IPS-20b (cell line): Measurements from ENCODE around the gene EML4.
"Not testable (repeated sequence)": the region's sequence is repeated elsewhere in the genome, so short reads cannot be mapped to it uniquely, and the experiment has no call there.

Experiments
- H3K27ac ChIP-seq: one replicate; pipeline ENCODE4 v1.5.1; 2013; ENCODE audit warnings: low read length
- H3K27me3 ChIP-seq: 2 replicates; pipeline ENCODE4 v1.6.1; 2013; ENCODE audit warnings: mild to moderate bottlenecking, low read length, inconsistent platforms; ENCODE audit not compliant: insufficient read depth
- H3K36me3 ChIP-seq: 2 replicates; pipeline ENCODE4 v1.6.1; 2013; ENCODE audit warnings: low read depth, mild to moderate bottlenecking, inconsistent platforms, low read length, moderate library complexity; ENCODE audit not compliant: insufficient read depth
- H3K4me1 ChIP-seq: 2 replicates; pipeline ENCODE4 v1.6.1; 2013; ENCODE audit warnings: mild to moderate bottlenecking, control low read depth, inconsistent platforms, low read length, moderate library complexity; ENCODE audit not compliant: insufficient read depth
- H3K4me3 ChIP-seq: 2 replicates; pipeline ENCODE4 v1.5.1; 2013; ENCODE audit warnings: mild to moderate bottlenecking, low read length, inconsistent platforms
- H3K9ac ChIP-seq: 2 replicates; pipeline ENCODE4 v1.6.1; 2013; ENCODE audit warnings: low read depth, mild to moderate bottlenecking, inconsistent platforms, low read length, moderate library complexity
- H3K9me3 ChIP-seq: 2 replicates; pipeline ENCODE4 v1.6.1; 2013; ENCODE audit warnings: mild to moderate bottlenecking, low read depth, low read length, inconsistent platforms; ENCODE audit not compliant: insufficient read depth

Gene EML4

DNA sequence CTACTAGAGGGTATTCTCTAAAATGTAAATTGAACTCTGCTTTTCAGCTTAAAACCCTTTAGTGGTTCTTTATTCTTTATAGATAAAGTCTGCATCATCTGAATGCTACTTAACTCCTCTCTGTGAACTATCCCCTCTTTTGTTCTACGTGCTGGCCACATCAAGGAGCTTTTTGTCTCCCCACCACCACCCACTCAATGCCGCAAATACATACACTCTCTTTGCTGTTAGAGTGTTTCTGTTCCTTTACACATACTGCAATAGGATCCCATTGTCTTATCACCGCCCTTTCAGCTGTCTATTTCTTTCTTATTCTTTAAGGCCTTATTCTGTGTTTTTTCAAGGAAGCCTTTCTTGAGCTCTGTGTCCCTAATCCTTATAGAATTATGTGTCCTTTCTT is 83.3 kb downstream of the EML4 start:
- H3K4me3 ChIP-seq: no peak overlapping the region
- H3K9me3 ChIP-seq: no peaks in the 10 kb centered on the region
- peaks cover 4% of the 10 kb centered on the region; the same call in 1 of the 2 replicates for H3K36me3 ChIP-seq
- H3K27ac ChIP-seq: no peak overlapping the region
- no peaks in the 10 kb centered on the region for H3K27me3 ChIP-seq
- no peaks in the 10 kb centered on the region for H3K4me1 ChIP-seq
- H3K9ac ChIP-seq: no peak overlapping the region

DNA sequence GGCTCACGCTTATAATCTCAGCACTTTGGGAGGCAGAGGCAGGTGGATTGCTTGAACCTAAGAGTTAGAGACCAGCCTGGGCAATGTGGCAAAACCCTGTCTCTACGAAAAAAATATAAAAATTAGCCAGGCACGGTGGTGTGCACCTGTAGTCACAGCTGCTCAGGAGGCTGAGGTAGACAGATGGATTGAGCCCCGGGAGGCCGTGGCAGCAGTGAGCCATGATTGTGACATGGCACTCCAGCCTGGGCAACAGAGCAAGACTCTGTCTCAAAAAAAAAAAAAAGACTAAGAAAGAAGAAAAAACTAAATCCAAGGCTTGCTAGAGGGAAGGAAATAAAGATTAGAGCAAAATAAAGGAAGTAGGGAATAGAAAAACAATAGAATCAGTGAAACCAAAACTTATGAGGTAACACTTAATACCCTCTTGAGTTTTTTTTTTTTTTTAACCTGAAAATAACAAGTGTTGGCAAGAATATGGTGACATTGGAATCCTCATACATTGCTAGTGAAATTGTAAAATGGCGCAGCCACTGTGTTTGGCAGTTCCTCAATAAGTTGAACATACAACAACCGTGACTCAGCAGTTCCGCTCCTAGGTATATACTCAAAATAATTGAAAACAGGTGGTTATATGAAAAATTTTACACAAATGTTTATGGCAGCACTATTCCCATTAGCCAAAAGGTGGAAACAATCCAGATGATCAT is 85.2 kb downstream of the EML4 start:
- H3K36me3 ChIP-seq: peaks cover 4% of the 10 kb centered on the region; the same call in 1 of the 2 replicates
- no peak overlapping the region for H3K4me3 ChIP-seq
- no peak overlapping the region for H3K9ac ChIP-seq
- H3K9me3 ChIP-seq: no peaks in the 10 kb centered on the region
- no peaks in the 10 kb centered on the region for H3K4me1 ChIP-seq
- H3K27ac ChIP-seq: no peak overlapping the region
- no peaks in the 10 kb centered on the region for H3K27me3 ChIP-seq

DNA sequence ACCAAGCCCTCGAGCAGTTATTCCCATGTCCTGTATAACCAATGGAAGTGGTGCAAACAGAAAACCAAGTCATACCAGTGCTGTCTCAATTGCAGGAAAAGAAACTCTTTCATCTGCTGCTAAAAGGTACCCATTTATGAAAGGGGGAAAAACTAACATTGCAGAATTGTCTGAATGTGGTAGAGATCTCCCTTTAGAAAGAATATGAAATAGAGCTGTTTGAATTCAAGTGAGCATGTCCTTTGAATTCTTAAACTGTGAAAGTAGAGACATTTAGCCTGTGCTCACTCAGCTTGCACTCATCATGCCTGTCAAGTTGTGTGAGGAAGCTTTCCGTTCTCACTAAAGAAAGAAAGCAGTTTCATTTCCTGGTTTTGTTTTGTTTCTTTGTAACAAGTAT is 87.4 kb downstream of the EML4 start:
- Histone ChIP-seq H3K9me3 (no peaks in the 10 kb centered on the region), H3K27me3 (no peaks in the 10 kb centered on the region), H3K9ac (no peak overlapping the region), H3K27ac (no peak overlapping the region), H3K4me3 (no peak overlapping the region), H3K4me1 (no peaks in the 10 kb centered on the region), H3K36me3 (peaks cover 11% of the 10 kb centered on the region)

DNA sequence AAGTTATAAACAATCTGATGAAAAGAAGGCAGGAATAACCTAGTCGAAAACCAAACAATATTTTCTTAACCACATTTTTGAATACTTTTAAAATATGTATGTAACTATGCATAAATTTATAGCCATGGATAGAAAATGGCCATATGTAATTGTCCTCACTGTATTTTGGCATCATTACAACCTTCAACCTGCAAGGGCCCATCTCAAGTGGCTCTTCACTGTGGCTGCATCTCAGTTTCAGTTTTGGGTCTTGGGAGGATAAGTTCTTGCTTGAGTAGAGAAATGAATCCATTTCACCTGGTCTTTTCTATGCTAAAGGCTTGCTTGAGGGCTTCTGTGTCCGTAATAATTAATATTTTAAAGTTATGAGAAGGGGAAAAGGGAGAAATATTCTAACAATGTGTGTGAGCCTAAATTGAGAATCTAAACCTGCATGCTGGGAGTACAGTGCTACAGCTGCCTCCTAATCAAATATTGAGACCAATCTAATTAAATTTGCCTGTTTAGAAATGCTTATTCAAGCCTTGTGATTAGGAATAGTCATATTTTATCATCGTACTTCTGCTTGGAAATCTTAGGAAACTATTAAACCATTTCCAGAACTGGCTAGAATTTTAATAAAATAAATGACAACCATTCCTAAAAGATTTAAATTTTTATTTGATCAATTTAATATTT is 92.5 kb downstream of the EML4 start:
- no peaks in the 10 kb centered on the region for H3K27me3 ChIP-seq
- H3K27ac ChIP-seq: no peak overlapping the region
- no peak overlapping the region for H3K9ac ChIP-seq
- H3K4me3 ChIP-seq: no peak overlapping the region
- peaks cover 10% of the 10 kb centered on the region for H3K36me3 ChIP-seq
- no peaks in the 10 kb centered on the region for H3K9me3 ChIP-seq
- H3K4me1 ChIP-seq: no peaks in the 10 kb centered on the region

DNA sequence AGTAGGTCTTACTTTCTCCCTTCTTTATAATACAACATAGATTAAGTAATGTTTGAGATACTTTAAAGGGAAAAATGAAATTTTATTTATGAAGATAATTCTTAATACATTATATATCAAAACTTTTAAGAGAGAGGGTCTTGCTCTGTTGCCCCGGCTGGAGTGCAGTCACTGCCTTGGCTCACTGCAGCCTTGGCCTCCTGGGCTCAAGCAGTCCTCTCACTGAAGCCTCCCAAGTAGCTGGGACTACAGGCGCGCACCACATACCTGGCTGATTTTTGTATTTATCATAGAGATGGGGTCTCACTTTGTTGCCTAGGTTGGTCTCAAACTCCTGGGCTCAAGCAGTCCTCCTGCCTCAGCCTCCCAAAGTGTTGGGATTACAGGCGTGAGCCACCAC is 97.1 kb downstream of the EML4 start:
- Histone ChIP-seq H3K27me3 (no peaks in the 10 kb centered on the region), H3K9ac (no peak overlapping the region), H3K36me3 (peaks cover 24% of the 10 kb centered on the region), H3K4me1 (no peaks in the 10 kb centered on the region), H3K27ac (no peak overlapping the region), H3K4me3 (no peak overlapping the region), H3K9me3 (no peaks in the 10 kb centered on the region)

DNA sequence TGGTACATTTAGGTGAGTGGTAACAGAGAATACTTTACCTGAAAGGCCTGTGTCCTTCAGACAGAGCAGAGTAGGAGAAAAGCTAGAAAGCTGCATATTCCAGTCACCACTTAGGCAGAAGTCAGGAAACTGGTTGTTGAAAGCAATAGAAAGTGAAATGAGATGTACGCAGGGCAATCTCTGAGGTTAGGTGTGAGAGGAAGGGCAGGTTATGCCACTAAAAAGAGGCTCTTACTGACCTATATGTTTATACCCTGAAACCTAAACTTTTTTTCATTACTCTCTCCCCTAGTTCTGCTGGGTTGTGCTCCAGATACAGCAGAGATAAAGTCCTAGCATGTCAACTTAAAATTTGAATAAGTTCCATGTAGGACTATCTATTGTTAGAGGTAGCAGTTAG is 98.4 kb downstream of the EML4 start:
- Histone ChIP-seq H3K27ac (no peak overlapping the region), H3K9me3 (no peaks in the 10 kb centered on the region), H3K4me1 (no peaks in the 10 kb centered on the region), H3K4me3 (no peak overlapping the region), H3K36me3 (peaks cover 22% of the 10 kb centered on the region; the same call in 1 of the 2 replicates), H3K27me3 (no peaks in the 10 kb centered on the region), H3K9ac (no peak overlapping the region)

DNA sequence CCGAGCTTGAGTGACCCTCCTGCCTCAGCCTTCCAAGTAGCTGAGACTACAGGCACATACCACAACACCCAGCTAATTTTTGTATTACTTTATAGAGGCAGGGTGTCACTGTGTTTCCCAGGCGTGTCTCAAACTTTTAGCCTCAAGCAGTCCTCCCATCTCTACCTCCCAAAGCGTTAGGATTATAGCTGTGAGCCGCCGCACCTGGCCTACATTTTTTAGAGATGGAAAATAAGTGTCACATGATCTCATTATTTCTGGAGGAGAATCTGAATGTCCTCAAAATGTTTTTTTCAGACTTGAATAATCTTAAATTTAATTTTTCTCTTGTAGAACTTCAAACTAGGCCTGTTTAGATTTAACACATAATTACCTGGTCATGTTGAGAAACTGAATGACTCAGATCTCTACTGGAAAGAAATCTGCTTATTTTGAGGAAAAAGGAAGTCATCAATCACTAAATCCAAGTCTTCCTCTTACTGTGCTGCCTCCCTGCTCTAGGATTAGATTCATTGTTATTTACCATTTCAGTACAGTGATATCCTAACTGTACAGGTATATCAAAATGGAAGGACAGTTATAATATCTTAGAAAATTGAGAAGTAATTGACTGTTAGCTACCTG is 99.5 kb downstream of the EML4 start:
- Histone ChIP-seq H3K9me3 (no peaks in the 10 kb centered on the region), H3K27ac (no peak overlapping the region), H3K4me1 (no peaks in the 10 kb centered on the region), H3K36me3 (peaks cover 19% of the 10 kb centered on the region; the same call in 1 of the 2 replicates), H3K9ac (no peak overlapping the region), H3K4me3 (no peak overlapping the region), H3K27me3 (no peaks in the 10 kb centered on the region)

DNA sequence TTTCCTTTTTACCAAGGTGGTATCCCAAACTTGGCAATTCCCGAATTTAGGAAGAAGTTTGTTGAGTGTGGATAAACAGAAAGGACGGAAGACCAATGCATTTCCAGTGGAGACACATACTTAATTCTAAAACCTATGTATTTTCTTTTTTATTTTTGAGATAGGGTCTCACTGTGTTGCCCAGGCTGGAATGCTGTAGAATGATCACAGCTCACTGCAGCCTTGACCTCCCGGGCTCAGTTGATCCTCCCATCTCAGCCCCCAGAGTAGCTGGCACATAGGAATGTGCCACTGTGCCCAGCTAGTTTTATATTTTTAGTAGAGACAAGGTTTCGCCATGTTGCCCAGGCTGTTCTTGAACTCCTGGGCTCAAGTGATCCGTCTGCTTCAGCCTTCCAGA is 101.6 kb downstream of the EML4 start:
- no peak overlapping the region for H3K4me3 ChIP-seq
- peaks cover 28% of the 10 kb centered on the region; the same call in 1 of the 2 replicates for H3K36me3 ChIP-seq
- H3K27me3 ChIP-seq: no peaks in the 10 kb centered on the region
- no peaks in the 10 kb centered on the region for H3K9me3 ChIP-seq
- H3K4me1 ChIP-seq: no peaks in the 10 kb centered on the region
- no peak overlapping the region for H3K9ac ChIP-seq
- no peak overlapping the region for H3K27ac ChIP-seq

DNA sequence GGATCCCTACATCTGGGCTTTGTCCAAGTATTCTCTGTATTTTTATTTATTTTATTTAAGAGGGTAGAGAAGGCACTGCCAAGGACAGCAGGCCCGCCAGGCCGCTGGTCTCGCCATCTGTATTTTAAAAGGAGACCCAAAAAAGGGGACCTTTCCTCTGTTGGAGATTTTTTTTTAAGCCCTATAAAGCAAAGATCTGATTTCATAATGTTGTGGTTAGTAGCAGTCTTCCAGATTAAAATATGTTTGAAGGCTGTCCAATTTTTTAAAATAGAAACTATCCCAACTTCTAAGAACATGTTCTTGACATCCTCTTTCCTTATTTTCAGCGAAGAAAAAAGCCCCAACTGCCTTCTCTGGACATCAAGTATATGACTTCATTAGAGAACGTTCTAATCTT is 102.1 kb downstream of the EML4 start:
- H3K4me3 ChIP-seq, H3K9ac ChIP-seq, H3K9me3 ChIP-seq, H3K4me1 ChIP-seq, H3K27me3 ChIP-seq, H3K27ac ChIP-seq: not testable (repeated sequence)
- H3K36me3 ChIP-seq: peaks cover 28% of the 10 kb centered on the region; the same call in 1 of the 2 replicates

DNA sequence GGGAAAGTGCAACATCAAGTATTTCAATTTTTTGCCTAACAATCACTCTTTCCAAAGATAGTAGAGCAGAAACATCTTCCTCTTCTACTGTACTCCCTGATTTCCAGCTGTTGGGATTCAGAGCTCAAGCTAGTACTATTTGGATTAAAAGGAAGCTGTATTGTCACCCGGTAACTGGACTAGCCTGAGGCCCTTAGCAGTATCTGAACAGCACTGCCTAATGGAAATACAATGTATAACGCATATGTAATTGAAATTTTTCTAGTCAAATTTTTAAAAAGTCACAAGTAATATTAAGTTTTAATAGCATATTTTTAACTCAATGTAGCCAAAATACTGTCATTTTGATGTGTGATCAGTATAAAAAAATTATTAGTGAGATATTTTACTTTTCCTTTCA is 105.7 kb downstream of the EML4 start:
- no peak overlapping the region for H3K27ac ChIP-seq
- no peak overlapping the region for H3K4me3 ChIP-seq
- peaks cover 15% of the 10 kb centered on the region; the same call in 1 of the 2 replicates for H3K36me3 ChIP-seq
- H3K9ac ChIP-seq: no peak overlapping the region
- no peaks in the 10 kb centered on the region for H3K27me3 ChIP-seq
- no peaks in the 10 kb centered on the region for H3K9me3 ChIP-seq
- H3K4me1 ChIP-seq: no peaks in the 10 kb centered on the region

DNA sequence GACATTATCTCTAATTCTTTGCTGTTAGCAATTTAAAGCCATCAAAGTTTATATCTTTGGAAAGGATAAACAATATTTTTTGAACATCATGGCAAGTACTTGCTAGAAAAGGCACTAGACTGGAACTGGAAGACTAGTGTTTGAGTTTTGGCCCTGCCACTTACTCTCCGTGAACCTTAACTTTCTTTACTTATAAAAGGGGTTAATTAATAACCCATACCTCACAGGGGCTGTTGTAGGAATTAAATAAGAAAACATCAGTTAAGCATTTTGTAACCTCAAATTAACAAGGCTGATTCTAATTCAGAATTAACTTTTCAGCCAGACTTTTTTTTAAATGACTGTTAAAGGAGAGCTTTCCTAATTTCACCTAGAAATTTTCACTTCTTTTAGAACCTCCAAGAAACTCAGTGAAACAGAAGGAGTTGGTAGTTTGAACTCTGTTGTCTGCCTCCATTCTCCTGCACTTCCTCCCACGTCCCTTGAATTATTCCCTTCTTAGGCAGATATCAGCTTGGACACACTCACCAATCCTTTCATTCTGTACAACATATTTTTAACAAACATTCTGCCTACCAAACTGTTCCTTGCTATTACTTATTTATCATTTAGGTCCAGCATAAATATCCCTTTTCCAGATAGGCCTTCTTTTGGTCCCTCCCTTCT is 112.4 kb downstream of the EML4 start:
- Histone ChIP-seq H3K4me1 (no peaks in the 10 kb centered on the region), H3K9ac (no peak overlapping the region), H3K9me3 (no peaks in the 10 kb centered on the region), H3K36me3 (peaks cover 41% of the 10 kb centered on the region), H3K27ac (no peak overlapping the region), H3K4me3 (no peak overlapping the region), H3K27me3 (no peaks in the 10 kb centered on the region)
